ENCODE measurements around the gene PTPRN. TPM values are rescaled to one million over a fixed set of nuclear protein-coding genes. Genes with fewer than 3 reads are reported as not detected.
"Not testable (repeated sequence)": the region's sequence is repeated elsewhere in the genome, so short reads cannot be mapped to it uniquely, and the experiment has no call there.

PTPRN gene
- polyA plus RNA-seq (ENCODE audit: insufficient read length in 3 of 3) = under 1 TPM in 1 of 3 donors, not detected in 2; 0.08 TPM

DNA sequence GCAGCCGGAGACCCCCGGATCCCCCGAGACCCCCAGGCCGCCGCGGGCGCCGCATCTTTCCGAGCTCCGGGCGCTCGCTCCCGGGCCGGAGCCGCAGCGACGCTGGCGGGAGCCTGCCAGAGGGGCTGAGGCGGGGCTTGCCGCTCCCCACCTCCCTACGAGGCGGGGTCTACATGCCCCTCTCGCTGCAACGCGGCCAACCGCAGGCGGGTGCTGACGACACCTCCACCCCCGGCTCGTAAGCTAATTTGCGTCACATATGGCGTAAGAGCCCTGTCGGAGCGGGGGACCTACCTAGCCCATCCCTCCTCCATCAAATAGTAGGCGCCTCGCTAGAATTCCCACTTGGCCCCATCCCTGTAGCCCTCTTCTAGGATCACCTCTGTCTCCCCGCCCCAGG is at the start of gene PTPRN:
Gene PTPRN (minus strand): TSS at position 124 of the 400 bp plus-strand sequence. CDS start 69 bp downstream, at position 55.
- DNase-seq (ENCODE audit: low read depth in 3 of 3, low spot score in 2 of 3) = no peak

DNA sequence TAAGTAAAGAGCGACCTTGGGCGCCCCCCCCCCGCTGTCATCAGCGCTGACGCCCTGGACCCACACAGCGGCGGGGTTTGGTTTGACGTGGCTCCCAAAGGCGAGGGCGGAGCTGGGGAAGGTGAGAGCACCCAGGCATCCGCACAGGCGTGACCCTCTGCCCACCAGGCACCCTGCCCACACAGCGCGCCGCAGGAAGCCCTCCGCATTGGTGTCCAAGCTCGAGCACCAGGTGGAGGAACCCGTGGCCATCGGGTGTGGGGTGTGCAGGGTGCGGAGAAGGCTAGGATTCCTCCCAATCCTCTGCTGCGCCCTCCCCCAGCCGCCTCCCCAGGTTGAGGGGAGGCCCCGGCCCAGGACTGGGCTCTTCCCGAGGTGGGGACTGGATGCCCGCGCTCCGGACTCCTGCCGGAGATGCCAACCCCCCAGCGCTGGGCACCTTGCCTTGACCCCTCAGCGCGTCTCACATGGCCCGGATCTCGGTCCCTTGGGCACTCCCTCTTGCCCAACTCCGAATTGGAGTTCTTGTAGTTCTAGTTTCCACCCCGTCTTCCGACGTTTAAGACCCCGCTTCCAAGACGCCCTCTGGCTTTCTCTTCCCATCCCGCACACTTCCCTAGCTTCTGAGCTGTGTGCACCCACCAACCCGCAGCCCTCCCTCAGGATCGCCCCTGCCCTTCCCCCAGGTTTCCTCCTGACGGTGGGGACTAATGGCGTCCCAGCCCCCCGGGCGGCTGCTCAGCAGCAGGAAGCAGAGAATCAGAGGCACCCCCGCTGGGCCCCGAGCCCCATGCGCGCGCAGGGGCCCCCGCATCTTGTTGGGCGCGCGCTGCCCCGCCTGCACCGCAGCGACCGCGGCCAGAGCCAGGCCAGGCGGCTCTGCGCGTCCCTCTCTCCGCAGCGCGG is 49.2 kb upstream of the PTPRN start:
- no peak for DNase-seq (ENCODE audit: low read depth in 3 of 3, low spot score in 2 of 3)

DNA sequence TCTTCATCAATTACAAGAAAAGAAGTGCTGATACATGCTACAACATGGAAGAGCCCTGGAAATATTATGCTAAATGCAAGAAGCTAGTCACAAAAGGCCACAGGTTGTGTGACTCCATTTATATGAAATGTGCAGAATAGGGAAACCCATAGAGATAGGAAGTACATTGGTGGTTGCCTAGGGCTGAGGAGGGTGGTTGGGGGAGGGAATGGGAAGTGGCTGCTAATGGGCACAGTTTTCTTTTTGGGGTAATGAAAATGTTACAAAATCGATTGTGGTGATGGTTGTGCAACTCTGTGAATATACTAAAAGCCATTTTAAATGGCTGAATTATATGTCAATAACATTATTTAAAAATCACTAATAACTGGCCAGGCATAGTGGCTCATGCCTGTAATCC is 47.6 kb upstream of the PTPRN start:
- DNase-seq (ENCODE audit: low read depth in 3 of 3, low spot score in 2 of 3) = no peak

DNA sequence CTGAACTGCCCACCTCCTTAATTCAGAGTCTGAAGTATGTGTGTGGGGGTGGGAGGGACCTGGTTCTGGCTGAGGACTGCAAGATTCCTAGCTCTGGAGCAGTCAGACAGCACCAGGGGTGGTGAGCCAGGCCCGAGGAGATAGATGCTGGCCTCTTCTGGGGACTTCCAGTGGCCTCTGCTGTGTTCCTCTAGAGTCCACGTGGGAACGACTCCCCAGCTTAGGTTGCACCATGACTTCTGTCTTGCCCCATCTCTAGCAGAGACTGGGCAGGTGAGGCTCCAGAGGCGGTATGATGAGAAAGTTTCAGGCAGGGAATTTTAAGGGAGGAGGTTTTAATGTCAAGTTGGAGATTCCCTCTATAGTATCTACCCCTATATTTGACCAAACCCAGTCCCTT is 45.4 kb upstream of the PTPRN start:
- no peak for DNase-seq (ENCODE audit: low read depth in 3 of 3, low spot score in 2 of 3)

DNA sequence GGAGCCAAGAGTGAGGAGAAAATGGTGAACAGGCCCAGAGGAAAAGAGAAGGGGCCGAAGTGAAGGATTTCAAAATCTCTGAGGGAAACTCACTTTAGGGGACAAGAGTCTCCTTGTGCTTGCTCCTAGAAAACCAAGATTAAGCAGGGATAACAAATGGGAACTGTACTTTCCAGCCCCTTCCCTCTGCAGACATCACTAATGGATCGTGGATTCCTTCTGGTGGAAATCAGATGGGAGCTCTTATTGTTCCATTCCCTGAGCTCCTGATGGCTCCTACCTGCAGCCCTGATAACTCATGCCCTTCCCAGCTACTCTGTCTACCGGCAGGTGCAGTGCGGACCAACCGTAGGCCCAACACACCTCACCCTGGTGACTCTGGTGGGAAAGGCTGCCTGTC is 43.9 kb upstream of the PTPRN start:
- DNase-seq (ENCODE audit: low read depth in 3 of 3, low spot score in 2 of 3) = no peak

DNA sequence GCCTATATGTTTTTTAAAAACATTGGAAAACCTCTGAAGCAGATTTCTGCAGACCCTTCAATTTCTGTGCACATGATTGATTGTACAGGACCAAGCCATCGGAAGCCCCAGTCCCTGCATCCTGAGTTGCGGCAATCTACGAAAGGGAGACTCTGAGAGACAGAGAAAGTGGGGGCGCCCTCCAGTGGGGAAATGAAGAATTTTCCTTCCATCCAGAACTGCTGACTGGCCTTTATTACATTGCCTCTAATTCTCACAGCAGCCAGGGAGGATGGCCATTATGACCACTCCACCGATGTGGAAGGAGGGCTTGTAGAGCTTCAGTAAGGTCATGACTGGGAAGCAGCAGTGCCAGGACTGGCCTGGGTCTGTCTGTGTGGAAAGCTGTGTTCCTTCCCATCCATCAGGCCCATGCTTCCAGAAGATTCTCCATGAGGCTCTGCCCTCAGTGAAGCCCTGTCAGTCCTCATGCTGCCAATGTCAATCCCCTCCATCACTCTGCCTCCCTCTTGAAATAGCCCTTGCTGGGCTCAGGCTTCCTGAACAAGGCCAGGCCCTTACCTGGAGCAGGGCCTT is 43.3 kb upstream of the PTPRN start:
- no peak for DNase-seq (ENCODE audit: low read depth in 3 of 3, low spot score in 2 of 3)

DNA sequence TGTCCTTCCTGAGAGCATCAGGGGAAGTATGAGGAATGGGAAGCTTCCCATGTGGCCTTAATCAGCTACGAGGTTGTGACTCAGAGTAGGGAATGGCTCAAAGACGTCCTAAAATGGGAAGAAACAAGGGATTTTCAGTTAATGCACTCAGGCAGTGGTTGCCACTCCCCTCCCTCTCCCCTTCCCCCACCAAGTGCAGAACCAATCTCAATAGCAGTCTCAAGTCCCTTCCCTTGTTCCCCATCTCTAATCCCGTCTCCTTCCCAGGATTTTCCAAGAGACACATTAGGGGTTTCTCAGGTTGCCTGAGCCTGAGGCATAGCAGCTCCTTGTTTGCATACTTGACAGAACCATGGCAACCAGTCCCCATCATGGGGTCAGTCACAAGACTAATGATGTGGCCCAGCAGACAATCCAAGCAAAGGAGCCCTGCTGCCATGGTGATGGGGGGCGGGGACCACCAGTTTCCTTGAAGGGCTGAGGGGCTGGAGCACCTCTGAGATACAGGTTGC is 41.6 kb upstream of the PTPRN start:
- DNase-seq (ENCODE audit: low read depth in 3 of 3, low spot score in 2 of 3) = no peak

DNA sequence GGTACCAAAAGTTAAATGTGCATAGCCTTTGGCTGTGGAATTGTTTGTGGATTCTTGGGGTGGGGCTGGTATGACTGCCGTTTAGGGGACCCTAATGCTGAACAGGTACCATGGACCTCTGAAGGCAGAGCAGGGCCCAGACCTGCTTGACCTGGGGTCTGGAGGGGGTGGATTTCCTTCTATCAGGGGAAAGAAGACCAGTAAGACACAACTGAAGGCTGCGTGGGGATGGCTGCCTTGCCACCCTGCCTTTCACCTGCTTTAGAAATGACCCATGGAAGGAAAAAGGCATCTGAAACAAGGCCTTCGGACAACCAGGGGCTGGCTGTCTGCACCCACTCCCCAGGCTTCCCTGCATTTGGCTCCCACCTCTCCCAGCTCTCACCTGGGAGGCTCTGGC is 41.0 kb upstream of the PTPRN start:
- no peak for DNase-seq (ENCODE audit: low read depth in 3 of 3, low spot score in 2 of 3)

DNA sequence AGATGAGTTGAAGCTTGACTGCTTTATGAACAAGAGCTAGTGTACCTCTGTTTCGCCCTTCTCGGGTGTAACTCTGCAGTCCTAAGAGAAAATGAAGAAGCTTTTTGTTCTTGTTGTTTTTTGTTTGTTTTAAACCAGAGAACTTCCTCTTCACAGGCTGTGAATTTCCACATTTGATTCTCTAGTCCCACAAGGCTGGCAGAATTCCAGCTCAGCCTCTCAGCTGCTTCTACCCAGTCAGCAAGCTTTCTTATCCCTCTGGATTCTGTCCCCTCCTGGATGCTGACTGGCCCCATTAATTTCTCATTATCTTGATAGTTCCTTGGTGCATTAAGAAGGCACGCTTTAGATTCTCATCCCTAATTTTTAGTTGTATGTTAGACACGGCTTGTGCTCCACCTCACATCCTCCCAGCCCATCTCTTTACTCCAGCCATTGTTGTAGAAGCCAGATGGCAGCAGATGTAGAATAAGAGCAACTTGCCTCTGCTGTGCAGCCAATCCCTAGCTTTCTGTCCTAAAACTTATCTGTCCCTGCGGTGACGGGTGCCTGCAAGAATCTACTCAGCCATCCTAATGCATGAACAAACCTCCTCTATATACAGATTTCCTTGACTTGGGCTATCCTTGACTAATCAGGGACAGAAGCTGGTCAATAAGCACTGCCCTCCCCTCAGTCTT is 35.7 kb upstream of the PTPRN start:
- DNase-seq (ENCODE audit: low read depth in 3 of 3, low spot score in 2 of 3) = no peak

DNA sequence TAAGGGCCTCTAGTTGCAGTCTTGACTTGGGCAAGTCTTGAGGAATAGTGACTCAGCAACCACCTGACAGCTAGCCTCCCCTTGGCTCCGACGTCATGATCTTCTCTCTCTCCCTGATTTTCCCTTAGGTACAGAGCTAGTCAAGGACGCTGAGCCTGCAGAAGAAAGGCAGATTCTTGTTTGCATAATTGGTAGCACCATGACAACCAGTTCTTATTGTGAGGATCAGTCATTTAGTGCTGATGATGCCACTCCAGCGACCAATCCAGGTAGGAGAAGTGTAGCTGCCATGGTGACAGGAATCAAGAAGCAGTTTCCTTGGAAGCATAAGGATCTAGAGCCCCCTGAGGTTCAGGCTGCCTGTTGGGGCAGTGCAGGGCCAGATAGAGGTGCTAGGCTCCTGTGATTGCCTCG is 26.2 kb upstream of the PTPRN start:
- no peak for DNase-seq (ENCODE audit: low read depth in 3 of 3, low spot score in 2 of 3)

DNA sequence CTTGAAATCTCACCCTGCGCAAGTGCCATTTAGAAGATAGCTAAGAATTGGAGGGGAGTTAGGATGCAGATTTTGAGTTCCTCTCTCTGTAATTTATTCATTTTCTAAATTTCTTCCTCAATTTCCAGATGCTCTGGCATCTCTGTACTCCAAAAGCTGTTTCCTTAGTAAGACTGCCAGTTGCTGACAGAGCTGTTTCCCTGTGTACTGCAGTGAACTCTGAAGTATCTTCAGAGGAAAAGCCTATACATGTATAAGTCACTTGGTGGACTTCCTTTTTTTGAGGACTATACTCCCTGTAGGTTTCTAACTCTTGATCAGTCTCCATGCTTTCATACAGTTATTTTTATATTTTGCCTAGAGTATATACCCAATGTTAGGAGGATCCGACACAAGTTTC is 24.9 kb upstream of the PTPRN start:
- DNase-seq (ENCODE audit: low read depth in 3 of 3, low spot score in 2 of 3) = no peak

DNA sequence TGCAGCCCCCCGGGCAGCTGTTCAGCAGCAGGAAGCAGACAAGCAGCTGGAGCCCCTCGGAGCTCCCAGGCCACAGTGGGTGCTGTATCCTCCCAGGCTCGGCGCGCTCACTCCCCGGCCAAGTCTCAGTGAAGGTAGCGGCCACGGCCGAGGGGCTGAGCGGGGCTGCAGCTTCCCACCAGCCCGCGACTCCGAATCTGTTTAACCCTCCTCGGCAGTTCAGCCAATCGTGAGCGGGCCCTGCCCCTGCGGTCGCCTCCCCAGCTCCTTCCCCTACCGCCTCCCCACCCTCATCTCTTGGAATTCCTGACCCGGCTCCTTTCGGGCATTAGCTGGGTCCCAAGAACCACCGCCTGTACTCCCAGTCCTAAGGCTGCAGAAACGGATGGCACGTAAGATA is 23.3 kb upstream of the PTPRN start, which contains the start of gene RESP18:
Gene RESP18 (minus strand): TSS at position 203 of the 400 bp plus-strand sequence.
- DNase-seq (ENCODE audit: low read depth in 3 of 3, low spot score in 2 of 3) = no peak

DNA sequence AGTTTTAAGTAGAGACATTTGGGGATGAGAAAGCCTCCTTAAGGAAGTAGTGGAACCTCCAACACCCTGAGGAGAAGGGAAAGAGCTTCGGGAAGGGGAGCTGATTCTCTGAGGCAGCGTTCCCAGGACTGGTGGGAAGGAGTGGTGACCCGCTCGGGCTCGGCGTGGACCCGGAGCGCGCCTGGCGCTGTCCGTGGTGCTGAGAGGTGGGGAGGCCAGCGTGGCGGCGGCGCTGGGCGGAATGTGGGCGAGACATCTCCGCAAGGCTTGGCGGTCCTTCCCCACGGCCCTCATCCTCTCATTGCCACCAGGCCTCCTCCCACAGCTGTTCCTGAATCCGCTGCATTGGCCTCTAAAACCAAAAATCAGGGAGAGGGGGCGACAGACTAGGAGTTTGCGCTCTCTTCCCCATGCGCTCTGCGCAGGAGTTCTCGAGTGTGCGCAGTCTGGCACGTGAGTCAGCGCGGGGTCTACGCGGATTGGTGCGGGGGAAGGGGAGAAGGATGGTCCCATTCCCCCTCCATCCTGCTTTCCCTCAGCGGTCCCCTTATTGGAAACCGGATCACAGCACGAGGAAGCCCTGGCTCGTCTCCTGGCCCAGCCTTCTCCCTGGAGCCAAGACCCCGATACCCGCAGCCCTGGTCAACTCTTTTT is 22.5 kb upstream of the PTPRN start:
- DNase-seq (ENCODE audit: low read depth in 3 of 3, low spot score in 2 of 3) = peak in 2 of 3 donors; percentile 31 to 33

DNA sequence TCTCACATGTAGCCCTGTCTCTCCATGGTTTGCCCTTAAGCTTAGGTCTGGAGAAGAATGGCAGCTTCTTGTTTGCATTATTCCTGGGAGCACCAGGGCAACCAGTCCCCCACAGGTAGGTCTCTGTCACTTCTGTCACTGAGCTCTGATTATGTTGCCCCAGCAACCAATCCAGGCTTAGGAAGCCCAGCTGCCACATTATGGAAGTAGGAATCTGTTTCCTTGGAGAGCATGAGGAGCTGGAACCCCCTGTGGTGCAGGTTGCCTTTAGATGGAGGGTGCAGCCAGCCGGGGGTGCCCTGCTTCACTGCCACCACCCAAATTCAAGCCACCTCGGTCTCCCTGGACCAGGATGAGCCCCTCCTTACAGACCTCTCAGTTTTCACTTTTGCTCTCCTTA is 18.5 kb upstream of the PTPRN start:
- no peak for DNase-seq (ENCODE audit: low read depth in 3 of 3, low spot score in 2 of 3)

DNA sequence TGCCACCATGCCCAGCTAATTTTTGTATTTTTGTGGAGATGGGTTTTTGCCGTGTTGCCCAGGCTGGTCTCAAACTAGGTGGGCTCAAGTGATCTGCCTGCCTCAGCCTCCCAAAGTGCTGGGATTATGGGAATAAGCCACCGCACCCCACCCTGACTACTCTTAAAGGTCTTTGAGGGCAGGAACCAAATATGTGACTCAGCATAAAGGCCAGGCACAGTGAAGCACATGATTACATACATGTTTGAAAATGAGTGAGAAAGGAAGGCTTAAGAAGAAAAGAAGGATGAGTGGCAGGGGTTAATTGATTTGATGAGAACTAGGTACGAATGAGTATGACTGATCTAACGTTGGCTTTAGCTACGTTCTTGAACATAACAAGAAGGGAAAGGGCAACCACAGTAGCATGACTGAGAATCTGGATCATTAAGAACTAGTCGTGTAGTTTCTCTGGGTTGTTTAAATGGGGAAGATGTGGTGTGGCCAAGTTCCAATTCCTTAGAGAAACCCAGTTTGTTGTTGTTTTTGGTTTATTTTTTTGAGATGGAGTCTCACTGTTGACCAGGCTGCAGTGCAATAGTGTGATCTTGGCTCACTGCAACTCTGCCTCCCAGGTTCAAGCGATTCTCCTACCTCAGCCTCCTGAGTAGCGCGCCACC is 16.6 kb upstream of the PTPRN start:
- DNase-seq (ENCODE audit: low read depth in 3 of 3, low spot score in 2 of 3) = no peak

DNA sequence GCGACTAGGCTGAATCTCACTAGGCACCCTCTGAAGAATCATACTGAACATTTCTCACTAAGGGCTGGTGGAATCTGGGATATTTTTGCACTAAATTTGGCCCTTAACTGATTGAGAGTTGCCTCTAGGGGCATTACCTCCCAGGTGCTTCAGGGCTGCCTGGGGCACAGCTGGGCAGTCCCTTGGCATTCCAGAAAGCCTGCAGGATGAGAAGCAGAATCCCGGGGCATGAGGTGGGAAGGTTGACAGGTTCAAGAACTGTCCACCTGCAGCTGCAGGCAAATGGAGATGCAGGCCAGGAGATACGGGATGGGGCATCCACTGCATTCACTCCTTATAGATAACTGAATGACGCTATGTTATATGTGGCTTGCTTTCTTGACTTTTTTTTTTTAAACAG is 15.9 kb upstream of the PTPRN start:
- DNase-seq (ENCODE audit: low read depth in 3 of 3, low spot score in 2 of 3) = no peak

DNA sequence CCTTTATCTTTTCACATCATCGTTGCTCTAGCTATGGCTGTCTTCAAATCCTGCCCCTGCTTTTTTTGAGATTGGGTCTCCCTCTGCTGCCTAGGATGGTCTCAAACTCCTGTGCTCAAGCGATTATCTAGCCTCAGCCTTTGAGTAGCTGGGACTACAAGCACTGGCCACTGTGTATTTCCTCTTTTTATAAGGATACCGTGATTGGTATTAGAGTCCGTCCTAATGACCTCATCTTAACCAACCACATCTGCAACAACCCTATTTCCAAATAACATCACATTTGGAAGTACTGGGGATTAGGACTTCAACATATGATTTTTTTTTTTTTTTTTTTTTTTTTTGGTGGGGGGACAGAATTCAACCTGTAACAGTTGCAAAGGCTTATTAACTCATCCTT is 14.2 kb upstream of the PTPRN start:
- DNase-seq (ENCODE audit: low read depth in 3 of 3, low spot score in 2 of 3) = no peak

DNA sequence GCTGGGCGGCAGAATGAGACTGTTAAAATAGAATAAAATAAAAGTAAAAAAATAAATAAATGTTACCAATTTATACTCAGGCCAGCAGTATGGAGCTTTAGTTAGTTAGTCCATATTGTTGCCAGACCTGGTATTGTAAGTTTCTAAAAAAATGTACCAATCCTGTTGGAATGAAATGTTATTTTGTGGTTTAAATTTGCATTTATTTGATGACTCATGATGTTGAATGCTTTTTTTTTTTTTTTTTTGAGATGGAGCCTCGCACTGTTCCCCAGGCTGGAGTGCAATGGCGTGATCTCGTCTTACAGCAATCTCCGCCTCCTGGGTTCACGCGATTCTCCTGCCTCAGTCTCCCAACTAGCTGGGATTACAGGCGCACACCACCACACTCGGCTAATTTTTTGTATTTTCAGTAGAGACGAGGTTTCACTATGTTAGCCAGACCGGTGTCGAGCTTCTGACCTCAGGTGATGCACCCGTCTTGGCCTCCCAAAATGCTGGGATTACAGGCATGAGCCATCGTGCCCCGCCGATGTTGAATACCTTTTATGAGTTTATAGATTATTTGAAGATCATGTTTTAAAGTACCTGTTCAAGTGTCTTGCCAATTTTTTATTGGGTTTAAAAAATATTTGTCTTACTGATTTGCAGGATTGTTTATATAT is 5.7 kb upstream of the PTPRN start:
- DNase-seq (ENCODE audit: low read depth in 3 of 3, low spot score in 2 of 3) = no peak

DNA sequence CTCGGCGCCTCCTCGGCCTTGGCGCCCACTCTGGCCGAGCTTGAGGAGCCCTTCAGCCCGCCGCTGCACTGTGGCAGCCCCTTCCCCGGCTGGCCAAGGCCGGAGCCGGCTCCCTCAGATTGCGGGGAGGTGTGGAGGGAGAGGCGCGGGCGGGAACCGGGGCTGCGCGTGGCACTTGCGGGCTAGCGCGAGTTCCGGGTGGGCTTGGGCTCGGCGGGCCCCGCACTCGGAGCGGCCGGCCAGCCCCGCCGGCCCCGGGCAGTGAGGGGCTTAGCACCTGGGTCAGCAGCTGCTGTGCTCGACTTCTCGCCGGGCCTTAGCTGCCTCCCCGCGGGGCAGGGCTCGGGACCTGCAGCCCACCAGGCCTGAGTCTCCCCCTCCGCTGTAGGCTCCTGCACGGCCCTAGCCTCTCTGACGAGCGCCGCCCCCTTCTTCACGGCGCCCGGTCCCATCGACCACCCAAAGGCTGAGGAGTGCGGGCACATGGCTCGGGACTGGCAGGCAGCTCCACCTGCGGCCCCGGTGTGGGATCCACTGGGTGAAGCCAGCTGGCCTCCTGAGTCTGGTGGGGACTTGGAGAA is 3.6 kb upstream of the PTPRN start:
- DNase-seq (ENCODE audit: low read depth in 3 of 3, low spot score in 2 of 3) = not testable (repeated sequence)
